ENCODE measurements around the gene PRRC2C.
"Not testable (repeated sequence)": the region's sequence is repeated elsewhere in the genome, so short reads cannot be mapped to it uniquely, and the experiment has no call there.

PRRC2C gene

GRCh38 chr1:171500803-171501202 lies 15.5 kb downstream of the PRRC2C start:
- no peak for DNase-seq

GRCh38 chr1:171501305-171502024 lies 16.1 kb downstream of the PRRC2C start:
- no peak for DNase-seq

GRCh38 chr1:171506525-171507304 lies 21.4 kb downstream of the PRRC2C start:
- DNase-seq, result no peak

GRCh38 chr1:171507435-171507834 lies 22.1 kb downstream of the PRRC2C start:
- no peak for DNase-seq

- no peak for DNase-seq
These were observed 23.9 kb downstream of the PRRC2C start for GRCh38 chr1:171509191-171509590.

DNA sequence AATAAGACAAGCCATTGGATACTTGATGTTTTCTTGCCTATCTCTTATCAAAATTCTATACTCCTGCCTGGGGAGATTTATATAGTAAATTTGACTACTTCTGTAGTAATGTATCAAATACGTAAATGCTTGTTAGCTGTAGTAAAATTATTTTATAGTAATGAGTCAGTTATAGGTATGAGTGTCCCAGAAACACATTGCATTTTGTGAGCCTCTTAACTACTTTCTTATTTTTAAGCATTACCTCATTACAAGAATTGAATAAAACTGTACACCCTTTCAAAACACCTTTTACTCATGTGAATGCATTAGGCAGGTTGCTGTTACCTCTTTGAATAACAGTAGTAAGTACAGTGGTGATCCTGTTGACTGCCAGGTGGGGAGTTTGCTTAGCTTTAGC lies 28.4 kb downstream of the PRRC2C start:
- DNase-seq, result no peak

- no peak for DNase-seq
These were observed 30.0 kb downstream of the PRRC2C start for GRCh38 chr1:171515299-171515698.

DNA sequence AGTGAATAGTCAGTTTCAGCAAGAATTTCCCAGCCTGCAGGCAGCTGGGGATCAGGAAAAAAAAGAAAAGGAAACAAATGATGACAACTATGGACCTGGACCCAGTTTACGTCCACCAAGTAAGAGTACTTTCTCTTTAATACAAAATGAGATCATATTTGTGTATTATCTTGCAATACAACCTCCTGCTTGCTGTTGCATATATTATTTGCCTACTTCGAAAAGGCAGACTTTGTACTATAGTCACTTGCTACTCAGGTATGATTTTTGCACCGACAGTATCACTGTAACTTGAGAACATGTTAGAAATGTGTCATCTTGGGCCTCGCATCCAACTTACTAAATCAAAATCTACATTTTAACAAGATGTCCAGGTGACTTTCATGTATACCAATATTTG lies 30.4 kb downstream of the PRRC2C start:
- DNase-seq, result no peak

GRCh38 chr1:171521567-171521966 lies 36.2 kb downstream of the PRRC2C start:
- DNase-seq, result no peak

DNA sequence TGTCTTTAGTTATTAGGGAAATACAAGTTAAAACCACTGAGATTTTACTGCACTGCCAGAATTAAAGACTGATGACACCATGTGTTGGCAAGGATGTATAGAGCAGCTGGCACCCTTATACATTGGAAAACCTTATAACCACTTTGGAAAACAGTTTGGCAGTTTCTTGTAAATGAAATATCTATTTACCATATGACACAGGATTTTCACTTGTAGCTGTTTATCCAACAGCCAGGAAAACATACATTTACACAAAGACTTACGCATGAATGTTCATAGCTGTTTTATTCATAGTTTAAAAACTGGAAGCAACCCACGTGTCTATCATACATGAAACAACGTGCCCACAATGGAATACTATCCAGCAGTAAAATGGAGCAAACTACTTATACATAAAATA lies 45.3 kb downstream of the PRRC2C start:
- DNase-seq, result no peak

DNA sequence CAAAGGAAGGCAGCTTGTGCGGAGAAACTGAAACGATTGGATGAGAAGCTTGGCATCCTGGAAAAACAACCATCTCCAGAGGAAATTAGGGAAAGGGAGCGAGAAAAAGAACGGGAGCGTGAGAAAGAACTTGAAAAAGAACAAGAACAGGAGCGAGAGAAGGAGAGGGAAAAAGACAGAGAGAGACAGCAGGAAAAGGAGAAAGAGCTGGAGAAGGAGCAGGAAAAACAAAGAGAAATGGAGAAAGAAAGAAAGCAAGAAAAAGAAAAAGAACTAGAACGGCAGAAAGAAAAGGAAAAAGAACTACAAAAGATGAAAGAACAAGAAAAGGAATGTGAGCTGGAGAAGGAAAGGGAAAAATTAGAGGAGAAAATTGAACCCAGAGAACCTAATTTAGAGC lies 47.2 kb downstream of the PRRC2C start:
- DNase-seq, result no peak

GRCh38 chr1:171545523-171545922 lies 60.2 kb downstream of the PRRC2C start:
- no peak for DNase-seq

DNA sequence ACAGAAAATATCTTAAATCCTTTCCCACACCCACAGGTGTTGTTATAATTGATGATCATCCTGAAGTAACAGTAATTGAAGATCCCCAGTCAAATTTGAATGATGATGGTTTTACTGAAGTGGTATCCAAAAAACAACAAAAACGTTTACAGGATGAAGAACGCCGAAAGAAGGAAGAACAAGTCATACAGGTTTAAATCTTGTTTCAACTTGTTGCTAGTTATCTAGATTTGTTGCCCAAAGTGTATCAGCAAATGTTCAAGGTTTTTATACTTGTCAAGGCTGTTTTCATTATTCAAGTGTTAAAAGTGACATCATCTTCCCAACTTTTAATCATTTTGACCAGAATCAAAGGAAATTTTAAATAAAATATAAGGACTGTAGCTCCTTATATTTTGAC lies 64.7 kb downstream of the PRRC2C start:
- DNase-seq, result peak; percentile 19

DNA sequence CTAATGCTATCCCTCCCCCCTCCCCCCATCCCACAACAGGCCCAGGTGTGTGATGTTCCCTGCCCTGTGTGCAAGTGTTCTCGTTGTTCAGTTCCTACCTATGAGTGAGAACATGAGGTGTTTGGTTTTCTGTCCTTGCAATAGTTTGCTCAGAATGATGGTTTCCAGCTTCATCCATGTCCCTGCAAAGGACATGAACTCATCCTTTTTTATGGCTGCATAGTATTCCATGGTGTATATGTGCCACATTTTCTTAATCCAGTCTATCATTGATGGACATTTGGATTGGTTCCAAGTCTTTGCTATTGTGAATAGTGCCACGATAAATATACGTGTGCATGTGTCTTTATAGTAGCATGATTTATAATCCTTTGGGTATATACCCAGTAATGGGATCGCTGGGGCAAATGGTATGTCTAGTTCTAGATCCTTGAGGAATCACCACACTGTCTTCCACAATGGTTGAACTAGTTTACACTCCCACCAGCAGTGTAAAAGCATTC lies 65.3 kb downstream of the PRRC2C start:
- not testable (repeated sequence) for DNase-seq

- not testable (repeated sequence) for DNase-seq
These were observed 68.6 kb downstream of the PRRC2C start for GRCh38 chr1:171553960-171554359.

GRCh38 chr1:171563675-171564074 lies 78.3 kb downstream of the PRRC2C start:
- no peak for DNase-seq

DNA sequence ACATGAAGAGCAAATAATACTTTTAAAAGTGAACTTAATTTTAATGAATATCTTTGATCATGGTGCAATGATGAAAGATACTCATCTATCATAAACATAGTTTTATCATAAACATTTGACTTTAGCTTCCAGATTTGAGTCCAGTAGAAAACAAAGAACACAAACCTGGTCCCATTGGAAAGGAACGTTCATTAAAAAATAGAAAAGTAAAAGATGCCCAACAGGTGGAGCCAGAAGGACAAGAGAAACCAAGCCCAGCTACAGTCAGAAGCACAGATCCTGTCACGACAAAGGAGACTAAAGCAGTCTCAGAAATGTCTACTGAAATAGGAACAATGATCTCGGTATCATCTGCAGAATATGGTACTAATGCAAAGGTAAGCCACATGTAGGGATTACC lies 81.1 kb downstream of the PRRC2C start:
- no peak for DNase-seq

GRCh38 chr1:171570295-171570694 lies 85.0 kb downstream of the PRRC2C start:
- no peak for DNase-seq

GRCh38 chr1:171576144-171576543 lies 90.8 kb downstream of the PRRC2C start:
- DNase-seq, result no peak

DNA sequence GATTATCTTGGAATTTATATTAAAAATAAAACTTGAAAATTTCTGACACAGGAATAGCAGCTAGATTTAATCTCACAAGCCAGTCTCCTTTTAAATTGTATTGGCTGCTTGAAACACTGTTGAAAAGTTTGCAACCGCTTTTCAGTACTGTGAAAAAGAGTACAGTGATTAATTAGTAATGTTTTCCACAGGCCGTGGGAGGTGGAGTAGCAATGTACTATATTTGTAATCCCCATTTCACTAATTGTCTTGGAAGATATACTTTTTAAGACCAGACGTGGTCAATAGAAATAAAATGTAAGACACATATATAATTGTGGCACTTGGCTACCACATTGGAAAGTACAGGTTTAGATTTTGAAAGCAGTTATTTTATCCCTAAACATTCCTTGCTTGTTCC lies 95.9 kb downstream of the PRRC2C start:
- DNase-seq, result no peak

DNA sequence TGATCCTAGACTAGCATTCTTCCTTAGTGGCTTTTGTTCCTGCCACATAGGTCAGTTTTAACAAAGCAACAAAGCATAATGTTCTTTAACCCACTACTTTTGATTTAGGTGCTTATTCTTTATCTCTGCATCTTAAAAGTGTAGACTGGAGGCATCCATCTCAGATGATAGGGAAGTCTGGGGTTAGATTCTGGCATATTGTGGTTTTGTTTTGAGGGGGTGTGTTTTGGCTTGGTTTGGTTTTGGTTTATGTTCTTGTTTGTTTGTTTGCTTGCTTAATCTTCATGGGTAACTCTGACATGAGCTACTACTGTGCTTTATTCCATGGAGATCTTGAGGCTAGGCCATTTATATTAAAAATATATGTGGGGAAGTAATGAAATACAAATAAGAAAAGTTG lies 96.4 kb downstream of the PRRC2C start:
- no peak for DNase-seq

DNA sequence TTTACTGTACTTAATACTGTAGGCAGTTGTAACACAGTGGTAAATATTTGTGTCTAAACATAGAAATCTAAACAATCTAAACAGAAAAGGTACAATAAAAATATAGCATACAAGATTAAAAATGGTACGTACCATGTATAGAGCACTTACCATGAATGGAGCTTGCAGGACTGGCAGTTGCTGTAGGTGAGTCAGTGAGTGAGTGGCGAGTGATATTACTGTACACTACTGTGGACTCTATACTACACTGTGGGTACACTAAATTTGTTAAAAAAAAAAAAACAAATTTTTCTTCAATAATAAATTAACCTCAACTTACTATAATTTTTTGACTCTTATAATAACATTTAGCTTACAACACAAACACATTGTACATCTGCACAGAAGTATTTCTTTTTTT lies 97.3 kb downstream of the PRRC2C start:
- no peak for DNase-seq

DNA sequence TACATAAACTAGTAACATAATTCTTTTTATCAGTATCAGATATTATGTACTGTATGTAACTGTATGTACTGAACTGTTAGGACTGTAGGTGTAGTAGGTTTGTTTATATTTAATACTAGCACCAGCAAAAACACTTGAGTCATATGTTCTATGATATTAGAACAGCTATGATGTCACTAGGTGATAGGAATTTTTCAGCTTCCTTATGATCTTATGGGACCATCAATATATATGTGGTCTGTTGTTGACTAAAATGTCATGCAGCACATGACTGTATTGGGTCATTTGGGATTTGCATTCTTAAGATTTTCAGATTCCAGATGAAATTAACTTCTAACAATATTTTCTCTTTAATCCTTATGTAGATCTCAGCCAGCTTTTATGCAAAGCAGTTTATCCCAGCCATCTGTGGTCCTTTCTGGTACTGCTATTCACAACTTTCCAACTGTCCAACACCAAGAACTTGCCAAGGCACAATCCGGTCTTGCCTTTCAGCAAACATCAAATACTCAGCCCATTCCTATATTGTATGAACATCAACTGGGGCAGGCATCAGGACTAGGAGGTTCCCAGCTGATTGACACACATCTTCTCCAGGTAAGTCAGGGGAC lies 98.4 kb downstream of the PRRC2C start:
- DNase-seq, result no peak

DNA sequence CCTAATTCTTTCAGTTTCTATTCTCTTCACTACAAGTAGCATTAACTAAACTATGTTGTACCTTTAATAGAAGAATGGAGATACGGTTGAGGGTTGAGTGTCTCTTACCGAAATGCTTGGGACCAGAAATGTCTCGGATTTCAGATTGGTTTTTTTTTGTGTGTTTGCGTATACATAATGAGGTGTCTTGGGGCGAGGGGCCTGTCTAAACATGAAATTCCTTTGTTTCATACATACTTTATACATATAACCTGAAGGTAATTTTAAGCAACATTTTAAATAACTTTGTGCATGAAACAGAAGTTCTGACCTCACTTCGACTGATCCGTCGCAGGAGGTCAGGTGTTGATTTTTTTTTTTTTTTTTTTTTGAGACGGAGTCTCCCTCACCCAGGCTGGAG lies 100.4 kb downstream of the PRRC2C start:
- no peak for DNase-seq
